Tibial nerve (tissue), 3 donors: ENCODE measurements around the gene GDF11.

Experiments
- CTCF ChIP-seq, 5 experiments: fragments of 200-600 bp in 3 of 5; fragments of 450-650 bp in 2 of 5; sonication (generic) in 3 of 5; IDR thresholded peaks; one replicate each; pipeline ENCODE4 v1.5.1; 2016 to 2019; ENCODE audit warnings: antibody characterized with exemption in 5 of 5, mild to moderate bottlenecking in 3 of 5, moderate library complexity in 2 of 5
- POLR2A ChIP-seq, 2 donors: fragments of 450-650 bp; IDR thresholded peaks; one replicate each; pipeline ENCODE4 v1.6.1; 2017; ENCODE audit warnings: antibody characterized with exemption in 2 of 2, mild to moderate bottlenecking in 2 of 2, moderate library complexity in 2 of 2

DNA sequence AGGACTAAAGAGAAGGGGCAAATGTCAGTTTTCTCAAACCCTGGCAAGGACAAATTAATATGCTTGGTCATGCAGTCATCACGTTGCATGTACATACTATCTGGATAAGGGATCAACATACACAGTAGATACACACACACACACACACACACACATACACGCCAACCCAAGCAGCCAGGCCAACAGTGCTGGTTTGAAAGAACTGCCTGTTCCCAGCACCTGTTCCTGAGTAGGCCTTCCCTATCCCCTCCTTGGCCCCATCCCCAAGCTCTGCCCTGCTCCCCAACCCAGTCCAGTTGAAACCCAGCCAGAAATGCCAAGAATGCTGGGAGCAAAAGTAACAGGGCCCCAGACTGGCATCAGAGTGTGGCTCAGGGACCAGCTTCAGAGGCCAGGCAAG lies 39.6 kb upstream of the GDF11 start:
- TF ChIP-seq CTCF (IDR thresholded peaks at IDR 0.05): no peak
- no peak for TF ChIP-seq POLR2A (IDR thresholded peaks at IDR 0.05)
